Brain microvascular endothelial cell (primary cell): ENCODE data around the gene DIP2A.
"Not testable (repeated sequence)": the region's sequence is repeated elsewhere in the genome, so short reads cannot be mapped to it uniquely, and the experiment has no call there.

Experiments used
- DNase-seq: peaks from one replicate; pipeline ENCODE4 v3.0.0-alpha.2; 2020
- H3K27ac ChIP-seq: fragments of 250-450 bp; sonication (Bioruptor Pico); 2 replicates; pipeline ENCODE4 v1.5.1; 2020; ENCODE audit warnings: mild to moderate bottlenecking, moderate library complexity
- H3K27me3 ChIP-seq: fragments of 250-450 bp; sonication (Bioruptor Pico); replicated peaks from 2 replicates; pipeline ENCODE4 v1.5.1; 2020; ENCODE audit warnings: mild to moderate bottlenecking
- H3K36me3 ChIP-seq: fragments of 250-450 bp; sonication (Bioruptor Pico); replicated peaks from 2 replicates; pipeline ENCODE4 v1.5.1; 2020; ENCODE audit warnings: mild to moderate bottlenecking
- H3K4me3 ChIP-seq: 2 replicates; pipeline ENCODE4 v1.5.1; 2011; ENCODE audit warnings: low read depth, mild to moderate bottlenecking, control low read depth, low read length, moderate library complexity
- in situ Hi-C: cut with HindIII; loops from 2 replicates; pipeline ENCODE4 v1.10.0; 2017; ENCODE audit warnings: low sequenced_read_pairs, low pct_ligation_motif_present
- TF ChIP-seq, protein P1 (sequence below): IDR thresholded peaks from 2 replicates; pipeline ENCODE4 v1.5.1; 2011; ENCODE audit warnings: low read depth, mild to moderate bottlenecking, moderate library complexity, low read length, control low read depth, inconsistent platforms; ENCODE audit errors: missing control alignments

The DIP2A gene

DNA sequence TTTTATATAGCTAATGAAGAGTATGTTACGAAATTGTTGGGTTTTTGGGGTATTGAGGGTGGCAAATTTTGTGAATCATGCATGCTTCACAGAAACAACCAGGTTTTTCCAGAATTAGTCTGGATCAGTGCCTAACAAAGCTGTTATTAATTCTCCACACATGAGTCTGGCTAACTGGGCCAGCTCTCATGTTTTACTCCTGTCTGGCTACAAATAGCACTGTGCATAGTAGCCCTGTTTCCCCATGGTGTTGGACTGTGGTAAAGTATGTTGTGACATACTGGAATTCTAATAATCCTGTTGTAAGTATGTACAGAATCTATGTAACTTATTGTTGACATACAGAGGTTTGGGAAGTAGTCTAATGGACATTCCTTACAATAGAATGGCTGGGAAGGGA is 110.4 kb downstream of the DIP2A start:
- H3K27me3 ChIP-seq: no peaks in the 10 kb centered on the region
- H3K27ac ChIP-seq: no peak overlapping the region
- TF ChIP-seq, protein P1, sequence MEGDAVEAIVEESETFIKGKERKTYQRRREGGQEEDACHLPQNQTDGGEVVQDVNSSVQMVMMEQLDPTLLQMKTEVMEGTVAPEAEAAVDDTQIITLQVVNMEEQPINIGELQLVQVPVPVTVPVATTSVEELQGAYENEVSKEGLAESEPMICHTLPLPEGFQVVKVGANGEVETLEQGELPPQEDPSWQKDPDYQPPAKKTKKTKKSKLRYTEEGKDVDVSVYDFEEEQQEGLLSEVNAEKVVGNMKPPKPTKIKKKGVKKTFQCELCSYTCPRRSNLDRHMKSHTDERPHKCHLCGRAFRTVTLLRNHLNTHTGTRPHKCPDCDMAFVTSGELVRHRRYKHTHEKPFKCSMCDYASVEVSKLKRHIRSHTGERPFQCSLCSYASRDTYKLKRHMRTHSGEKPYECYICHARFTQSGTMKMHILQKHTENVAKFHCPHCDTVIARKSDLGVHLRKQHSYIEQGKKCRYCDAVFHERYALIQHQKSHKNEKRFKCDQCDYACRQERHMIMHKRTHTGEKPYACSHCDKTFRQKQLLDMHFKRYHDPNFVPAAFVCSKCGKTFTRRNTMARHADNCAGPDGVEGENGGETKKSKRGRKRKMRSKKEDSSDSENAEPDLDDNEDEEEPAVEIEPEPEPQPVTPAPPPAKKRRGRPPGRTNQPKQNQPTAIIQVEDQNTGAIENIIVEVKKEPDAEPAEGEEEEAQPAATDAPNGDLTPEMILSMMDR: no peak
- in situ Hi-C loops: no loop called here
- no peak overlapping the region for H3K4me3 ChIP-seq
- H3K36me3 ChIP-seq: peaks cover 52% of the 10 kb centered on the region
- no peak for DNase-seq

DNA sequence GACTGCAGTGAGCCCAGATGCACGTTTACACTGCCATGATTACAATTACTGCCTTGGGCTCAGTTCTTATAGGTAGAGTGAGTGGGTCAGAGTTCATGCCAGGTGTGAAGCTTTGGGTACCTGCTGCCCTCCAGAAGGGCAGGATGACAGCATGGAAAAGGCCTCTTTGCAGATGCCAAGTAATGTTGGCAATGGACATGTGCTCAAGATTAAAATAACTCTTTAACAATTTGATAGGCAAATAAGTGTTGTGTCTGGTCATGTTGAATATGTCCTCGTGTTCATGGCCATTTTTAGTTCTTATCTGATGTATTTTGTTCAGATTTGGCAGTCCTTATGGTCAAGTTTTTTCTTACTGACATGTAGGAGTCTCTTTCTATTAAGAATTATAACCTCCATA is 111.4 kb downstream of the DIP2A start:
- Histone ChIP-seq H3K4me3 (no peak overlapping the region), H3K27me3 (no peaks in the 10 kb centered on the region), H3K27ac (no peak overlapping the region), H3K36me3 (peaks cover 41% of the 10 kb centered on the region)
- TF ChIP-seq, protein P1: no peak
- no peak for DNase-seq
- in situ Hi-C loops: no loop called here

DNA sequence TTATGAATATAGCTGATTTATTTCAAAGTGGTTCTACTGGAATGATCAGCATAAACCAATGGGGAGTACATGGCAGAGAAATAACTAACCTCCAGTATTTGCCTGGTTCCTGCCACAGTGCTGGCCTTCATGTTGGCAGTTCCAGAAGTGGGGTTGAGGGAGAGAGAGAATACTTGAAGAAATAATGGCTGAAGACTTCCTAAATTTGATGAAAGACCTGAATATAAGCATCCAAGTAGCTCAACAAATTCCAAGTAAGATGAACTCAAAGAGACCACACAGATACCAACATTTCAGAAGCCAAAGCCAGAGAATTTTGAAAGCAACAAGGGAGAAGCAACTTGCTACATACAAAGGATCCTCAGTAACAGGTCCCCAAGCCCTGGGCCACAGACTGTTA is 111.9 kb downstream of the DIP2A start:
- in situ Hi-C loops: no loop called here

DNA sequence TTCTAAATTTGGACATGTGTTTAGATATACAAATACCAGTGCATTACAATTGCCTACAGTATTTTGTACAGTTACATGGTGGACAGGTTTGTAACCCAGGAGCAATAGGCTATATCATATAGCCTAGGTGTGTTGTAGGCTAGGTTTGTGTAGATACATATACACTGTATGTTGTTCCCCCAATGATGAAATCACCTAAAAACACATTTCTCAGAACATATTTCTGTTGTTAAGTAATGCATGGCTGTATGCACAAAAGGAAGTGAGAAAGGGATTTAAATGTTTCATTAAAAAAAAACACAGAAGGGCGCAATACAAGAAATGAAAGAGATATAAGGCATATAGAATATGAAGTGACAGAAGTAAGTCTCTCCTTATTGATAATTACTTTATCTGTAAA is 114.2 kb downstream of the DIP2A start:
- Histone ChIP-seq H3K27ac (no peak overlapping the region), H3K27me3 (no peaks in the 10 kb centered on the region), H3K36me3 (peaks cover 14% of the 10 kb centered on the region), H3K4me3 (no peak overlapping the region)
- TF ChIP-seq, protein P1: no peak
- in situ Hi-C loops: no loop called here
- no peak for DNase-seq

More for the DNA sequence above, 111.9 kb downstream of the DIP2A start:
- Histone ChIP-seq H3K36me3 (peaks cover 36% of the 10 kb centered on the region), H3K27ac (no peak overlapping the region), H3K27me3 (no peaks in the 10 kb centered on the region), H3K4me3 (no peak overlapping the region)
- no peak for DNase-seq
- TF ChIP-seq, protein P1: no peak

DNA sequence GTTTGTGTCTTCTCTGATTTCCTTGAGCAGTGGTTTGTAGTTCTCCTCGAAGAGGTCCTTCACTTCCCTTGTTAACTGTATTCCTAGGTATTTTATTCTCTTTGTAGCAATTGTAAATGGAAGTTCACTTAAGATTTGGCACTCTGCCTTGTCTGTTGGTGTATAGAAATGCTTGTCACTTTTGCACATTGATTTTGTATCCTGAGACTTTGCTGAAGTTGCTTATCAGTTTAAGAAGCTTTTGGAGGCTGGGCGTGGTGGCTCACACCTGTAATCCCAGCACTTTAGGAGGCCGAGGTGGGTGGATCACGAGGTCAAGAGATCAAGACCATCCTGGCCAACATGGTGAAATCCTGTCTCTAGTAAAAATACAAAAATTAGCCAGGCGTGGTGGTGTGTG is 119.1 kb downstream of the DIP2A start:
- H3K27ac ChIP-seq, H3K4me3 ChIP-seq, H3K27me3 ChIP-seq, in situ Hi-C loops, DNase-seq, H3K36me3 ChIP-seq: not testable (repeated sequence)

DNA sequence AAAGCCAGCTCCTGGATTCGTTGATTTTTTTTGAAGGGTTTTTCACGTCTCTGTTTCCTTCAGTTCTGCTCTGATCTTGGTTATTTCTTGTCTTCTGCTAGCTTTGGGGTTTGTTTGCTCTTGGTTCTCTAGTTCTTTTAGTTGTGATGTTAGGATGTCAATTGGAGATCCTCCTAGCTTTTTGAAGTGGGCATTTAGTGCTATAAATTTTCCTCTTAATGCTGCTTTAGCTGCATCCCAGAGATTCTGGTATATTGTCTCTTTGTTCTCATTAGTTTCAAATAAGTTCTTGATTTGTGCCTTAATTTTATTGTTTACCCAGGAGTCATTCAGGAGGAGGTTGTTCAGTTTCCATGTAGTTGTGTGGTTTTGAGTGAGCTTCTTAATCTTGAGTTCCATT is 120.7 kb downstream of the DIP2A start:
- not testable (repeated sequence) for H3K27me3 ChIP-seq

DNA sequence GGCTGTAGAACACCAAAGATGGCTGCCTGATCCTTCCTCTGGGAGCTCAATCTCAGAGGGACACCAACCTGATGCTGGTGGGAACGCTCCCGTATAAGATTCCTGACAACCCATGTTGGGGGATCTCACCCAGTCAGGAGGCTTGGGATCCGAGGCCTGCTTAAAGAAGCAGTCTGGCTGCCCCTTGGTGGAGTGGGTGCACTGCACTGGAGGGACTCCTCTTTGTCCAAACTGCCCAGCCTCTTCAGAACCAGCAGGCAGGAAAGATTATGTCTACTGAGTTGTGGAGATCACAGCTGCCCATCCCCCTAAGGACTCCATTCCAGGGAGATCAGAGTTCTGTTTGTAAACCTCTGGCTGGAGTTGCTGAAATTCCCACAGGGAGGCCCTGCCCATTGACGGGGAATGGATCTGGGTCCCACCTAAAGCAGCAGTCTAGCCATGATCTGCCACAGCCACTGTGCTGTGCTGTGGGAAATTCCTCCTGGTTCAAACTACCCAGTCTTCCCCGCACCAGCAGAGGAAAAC is 123.2 kb downstream of the DIP2A start:
- in situ Hi-C loops: no loop called here
- TF ChIP-seq, protein P1: no peak
- DNase-seq: no peak
- H3K36me3 ChIP-seq: peaks cover 9% of the 10 kb centered on the region
- no peaks in the 10 kb centered on the region for H3K27me3 ChIP-seq
- no peak overlapping the region for H3K4me3 ChIP-seq
- H3K27ac ChIP-seq: no peak overlapping the region

More for the DNA sequence above, 120.7 kb downstream of the DIP2A start:
- H3K36me3 ChIP-seq, H3K27ac ChIP-seq, DNase-seq, H3K4me3 ChIP-seq, in situ Hi-C loops: not testable (repeated sequence)
